GM12878 (cell line): ENCODE results near the gene TMPRSS7. TPM values are rescaled to one million over a fixed set of nuclear protein-coding genes. Genes with fewer than 3 reads are reported as not detected.
A peak's percentile ranks its signal among the peaks of the same experiment; 100 is the strongest.

Source experiments
- ATAC-seq: fragments of 200-7000 bp; cut with Tn5 transposase; 3 replicates; pipeline ENCODE4 v1.9.1; 2020; ENCODE audit warnings: mild to moderate bottlenecking, moderate library complexity
- BruUV-seq: library from RNA; stranded (reverse); fragments of 400-500 nt; replicated peaks from 2 replicates; lab custom pipeline; 2021; lab: Mats Ljungman, UMichigan
- CTCF ChIA-PET: fragments of 300-600 bp; sonication (Branson Sonifier 250); formaldehyde crosslinking; extraction: SDS; loops from one replicate; lab custom pipeline; 2021; ENCODE audit warnings: inconsistent platforms; lab: Yijun Ruan, JAX
- POLR2A ChIA-PET: fragments of 350-600 bp; formaldehyde crosslinking; extraction: SDS; loops from one replicate; lab custom pipeline; 2021; ENCODE audit warnings: inconsistent platforms; lab: Charles Lee
- RAD21 ChIA-PET: fragments of 300-600 bp; sonication (Branson Sonifier 250); formaldehyde crosslinking; loops from one replicate; lab custom pipeline; 2023; ENCODE audit warnings: antibody characterized with exemption; ENCODE audit not compliant: unreplicated experiment; lab: Charles Lee
- SMC1A ChIA-PET: fragments of 300-600 bp; sonication (Branson Sonifier 250); formaldehyde crosslinking; loops from one replicate; lab custom pipeline; 2023; ENCODE audit not compliant: unreplicated experiment, uncharacterized antibody; lab: Charles Lee
- DNase-seq: peaks from one replicate; pipeline ENCODE4 v3.0.0-alpha.2; 2011; ENCODE audit warnings: low read depth, low spot score
- FAIRE-seq: peaks from 3 replicates; lab custom pipeline; 2011; peaks lifted over from hg19 to GRCh38; lab: Jason Lieb, UNC
- H2AFZ ChIP-seq: 2 replicates; pipeline ENCODE4 v1.6.0; 2011; ENCODE audit warnings: low read depth, low read length, control low read depth; ENCODE audit not compliant: control insufficient read depth
- H3K27ac ChIP-seq: 2 replicates; pipeline ENCODE4 v1.5.1; 2011; ENCODE audit warnings: control low read depth; ENCODE audit not compliant: control insufficient read depth, insufficient read depth
- H3K27me3 ChIP-seq, 2 experiments: replicated peaks in 1 of 2; 2 replicates each; pipeline versions ENCODE4 v1.6.0 to v1.6.1; 2011; ENCODE audit warnings: low read length in 1 of 2; ENCODE audit not compliant: control insufficient read depth in 2 of 2, insufficient read depth in 2 of 2
- H3K36me3 ChIP-seq, 2 experiments: 2 replicates each; pipeline ENCODE4 v1.5.1; 2011; ENCODE audit warnings: low read length in 1 of 2; ENCODE audit not compliant: control insufficient read depth in 2 of 2, insufficient read depth in 2 of 2
- H3K4me1 ChIP-seq: 2 replicates; pipeline ENCODE4 v1.6.1; 2011; ENCODE audit warnings: mild to moderate bottlenecking, low read length, moderate library complexity, mixed read lengths; ENCODE audit not compliant: control insufficient read depth, insufficient read depth
- H3K4me2 ChIP-seq: 2 replicates; pipeline ENCODE4 v1.6.0; 2011; ENCODE audit warnings: control low read depth; ENCODE audit not compliant: control insufficient read depth, insufficient read depth
- H3K4me3 ChIP-seq: fragments of 200-600 bp; sonication (generic); 2 replicates; pipeline ENCODE4 v1.5.1; 2016
- H3K79me2 ChIP-seq: 2 replicates; pipeline ENCODE4 v1.6.0; 2011; ENCODE audit warnings: low read length; ENCODE audit not compliant: control insufficient read depth, insufficient read depth
- H3K9ac ChIP-seq: 2 replicates; pipeline ENCODE4 v1.8.0; 2011; ENCODE audit warnings: low read length, control low read depth, mixed read lengths; ENCODE audit not compliant: control insufficient read depth, insufficient read depth
- H3K9me3 ChIP-seq: replicated peaks from 3 replicates; pipeline ENCODE4 v1.5.1; 2011; ENCODE audit warnings: mild to moderate bottlenecking, low read length; ENCODE audit not compliant: control insufficient read depth, insufficient read depth
- H4K20me1 ChIP-seq: 2 replicates; pipeline ENCODE4 v1.6.0; 2011; ENCODE audit not compliant: control insufficient read depth, insufficient read depth
- BRCA1 ChIP-seq: IDR thresholded peaks from 2 replicates; pipeline ENCODE4 v1.6.1; 2011; ENCODE audit warnings: low read depth, low read length, improper control_type of control experiment
- CEBPZ ChIP-seq: fragments of 150-350 bp; IDR thresholded peaks from 2 replicates; pipeline ENCODE4 v1.6.1; 2016; ENCODE audit warnings: low read depth, low read length
- DPF2 ChIP-seq: fragments of 450-650 bp; IDR thresholded peaks from 2 replicates; pipeline ENCODE4 v1.6.1; 2017; ENCODE audit warnings: mild to moderate bottlenecking
- EGR1 ChIP-seq, 2 experiments: IDR thresholded peaks; 1 replicate in 1 of 2; 2 replicates in 1 of 2; pipeline ENCODE4 v1.6.1; 2011 to 2012; ENCODE audit warnings: low read depth in 2 of 2, low read length in 2 of 2, borderline replicate concordance in 1 of 2, mild to moderate bottlenecking in 1 of 2, moderate library complexity in 1 of 2
- GATAD2B ChIP-seq: fragments of 450-650 bp; conservative IDR thresholded peaks from 2 replicates; pipeline ENCODE4 v1.6.1; 2017; ENCODE audit warnings: low read depth, mild to moderate bottlenecking, moderate library complexity
- KDM1A ChIP-seq: fragments of 200-600 bp; sonication (generic); IDR thresholded peaks from 2 replicates; pipeline ENCODE4 v1.6.1; 2016; ENCODE audit warnings: borderline replicate concordance
- NBN ChIP-seq: fragments of 450-650 bp; IDR thresholded peaks from 2 replicates; pipeline ENCODE4 v1.6.1; 2016
- NFYB ChIP-seq: IDR thresholded peaks from 2 replicates; pipeline ENCODE4 v1.6.1; 2011; ENCODE audit warnings: low read depth, mild to moderate bottlenecking, low read length, improper control_type of control experiment, moderate library complexity; ENCODE audit not compliant: insufficient read depth
- POLR2AphosphoS2 ChIP-seq: IDR thresholded peaks from 2 replicates; pipeline ENCODE4 v1.6.1; 2011; ENCODE audit warnings: low read depth, mild to moderate bottlenecking, low read length, improper control_type of control experiment, moderate library complexity
- STAT3 ChIP-seq: IDR thresholded peaks from 2 replicates; pipeline ENCODE4 v1.6.1; 2011; ENCODE audit warnings: low read depth, low read length, improper control_type of control experiment
- TAF1 ChIP-seq: IDR thresholded peaks from 2 replicates; pipeline ENCODE4 v1.6.1; 2011; ENCODE audit warnings: mild to moderate bottlenecking, low read depth, low read length, borderline replicate concordance
- ZZZ3 ChIP-seq: IDR thresholded peaks from 2 replicates; pipeline ENCODE4 v1.6.1; 2011; ENCODE audit warnings: low read depth; ENCODE audit not compliant: control insufficient read depth, insufficient read length
- WGBS: methylation state at CpG from one replicate; pipeline ENCODE4 v1.1.6; 2016; ENCODE audit warnings: low lambda C conversion rate; ENCODE audit not compliant: insufficient replicate concordance, insufficient coverage; ENCODE audit errors: missing lambda C conversion rate; 5-methylcytosine and 5-hydroxymethylcytosine counted together
- in situ Hi-C: fragments of 300-500 bp; cut with MboI; formaldehyde crosslinking; loops from 9 replicates; pipeline ENCODE4 v1.14.3; 2018; ENCODE audit warnings: mixed read lengths
- intact Hi-C: fragments of 100-400 bp; cut with micrococcal nuclease; formaldehyde crosslinking; loops from one replicate; pipeline ENCODE4 v1.14.2; 2022; ENCODE audit not compliant: unreplicated experiment
- polyA plus RNA-seq, 11 experiments: library from polyadenylated mRNA; depleted of rRNA in 4 of 11; unstranded in 6 of 11; stranded (reverse) in 5 of 11; fragments of >200 nt; fragmentation: Nextera tagmentation in 4 of 11; fragmentation: Illumina TruSeq in 1 of 11; extraction: Ambion mirVana in 4 of 11; extraction: Trizol in 1 of 11; gene quantifications; 1 replicate in 1 of 11; 2 replicates in 10 of 11; pipeline versions ENCODE4 v1.2.1 to v1.2.3, GENCODE V29; 2011 to 2016; ENCODE audit warnings: inconsistent platforms in 2 of 11, missing spikeins in 2 of 11, low read depth in 1 of 11
- total RNA-seq, 4 experiments: library from RNA; depleted of rRNA in 3 of 4; stranded (reverse); fragments of >200 nt in 3 of 4; fragmentation: Illumina TruSeq in 1 of 4; extraction: Trizol in 1 of 4; gene quantifications; 2 replicates each; pipeline versions ENCODE4 v1.2.1 to v1.2.3, GENCODE V29; 2013 to 2021
- TF ChIP-seq, protein P1 (sequence below): fragments of 450-650 bp; IDR thresholded peaks from 2 replicates; pipeline ENCODE4 v1.6.1; 2016; ENCODE audit warnings: mild to moderate bottlenecking

TMPRSS7 gene
- total and polyA plus RNA-seq, 10 of the 15 experiments (the other 5 are each of a cell fraction or from before 2014, with no cell fraction given), result 0.03 TPM; not detected in 9

GRCh38 chr3:112017091-112017490 is 17.4 kb upstream of the TMPRSS7 start:
- ChIA-PET RAD21 (interaction anchor here (0.8 to 1.2 kb wide), 4 partner anchors 13 to 50 kb away, joined by 3 read pairs; partner anchors contain the start of gene TAGLN3), POLR2A (interaction anchor here (0.9 kb wide), 1 partner anchor 16 kb away, joined by 3 read pairs; no protein-coding TSS in a partner anchor), CTCF (interaction anchor here (0.7 to 10.9 kb wide), 11 partner anchors 9 to 348 kb away, joined by 3 to 467 read pairs (median 10); partner anchors contain the start of gene TAGLN3)
- FAIRE-seq (no peak), ATAC-seq (no peak)
- no peak overlapping the region for H2AFZ ChIP-seq
- H3K9ac ChIP-seq, result no peak overlapping the region
- H3K79me2 ChIP-seq, result no peaks in the 10 kb centered on the region
- no peaks in the 10 kb centered on the region for H4K20me1 ChIP-seq
- intact Hi-C loops, result no loop called here
- no peaks in the 10 kb centered on the region for H3K4me1 ChIP-seq
- H3K27ac ChIP-seq, result no peak overlapping the region
- TF ChIP-seq DPF2 (no peak), NFYB (0 out of 2 replicates have a peak, but pooled peaks have one; percentile 29)
- TF ChIP-seq, protein P1, sequence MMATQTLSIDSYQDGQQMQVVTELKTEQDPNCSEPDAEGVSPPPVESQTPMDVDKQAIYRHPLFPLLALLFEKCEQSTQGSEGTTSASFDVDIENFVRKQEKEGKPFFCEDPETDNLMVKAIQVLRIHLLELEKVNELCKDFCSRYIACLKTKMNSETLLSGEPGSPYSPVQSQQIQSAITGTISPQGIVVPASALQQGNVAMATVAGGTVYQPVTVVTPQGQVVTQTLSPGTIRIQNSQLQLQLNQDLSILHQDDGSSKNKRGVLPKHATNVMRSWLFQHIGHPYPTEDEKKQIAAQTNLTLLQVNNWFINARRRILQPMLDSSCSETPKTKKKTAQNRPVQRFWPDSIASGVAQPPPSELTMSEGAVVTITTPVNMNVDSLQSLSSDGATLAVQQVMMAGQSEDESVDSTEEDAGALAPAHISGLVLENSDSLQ, result 0 out of 2 replicates have a peak, but pooled peaks have one; percentile 10
- TF ChIP-seq, all 136 proteins: peak for 2
- SMC1A ChIA-PET, result interaction anchor here (0.9 to 15.1 kb wide), 9 partner anchors 9 to 300 kb away, joined by 3 to 417 read pairs (median 4); partner anchors contain the start of gene TAGLN3
- no TSS peak for BruUV-seq
- in situ Hi-C loops, result no loop called here
- Histone ChIP-seq H3K27me3 (no peaks in the 10 kb centered on the region; a peak in 1 of 4 replicates), H3K36me3 (no peaks in the 10 kb centered on the region), H3K4me2 (no peak overlapping the region), H3K4me3 (no peak overlapping the region), H3K9me3 (no peaks in the 10 kb centered on the region)
- no peak for DNase-seq

GRCh38 chr3:112018712-112019111 is 15.8 kb upstream of the TMPRSS7 start:
- DNase-seq, result no peak
- CTCF ChIA-PET, result interaction anchor here (1.3 to 10.9 kb wide), 7 partner anchors 8 to 350 kb away, joined by 3 to 467 read pairs (median 7); partner anchors contain the start of gene TAGLN3
- no peak overlapping the region for H3K4me2 ChIP-seq
- no peak overlapping the region for H3K27ac ChIP-seq
- no peak for FAIRE-seq
- POLR2A ChIA-PET, result no interaction called here
- H3K9ac ChIP-seq, result no peak overlapping the region
- H4K20me1 ChIP-seq, result no peaks in the 10 kb centered on the region
- no peaks in the 10 kb centered on the region; the same call in 2 of the 3 replicates for H3K9me3 ChIP-seq
- no peak overlapping the region for H3K4me3 ChIP-seq
- no peaks in the 10 kb centered on the region; a peak in 1 of 4 replicates for H3K27me3 ChIP-seq
- no peaks in the 10 kb centered on the region for H3K79me2 ChIP-seq
- no peak for ATAC-seq
- in situ Hi-C loops, result no loop called here
- RAD21 ChIA-PET, result interaction anchor here (0.6 kb wide), 1 partner anchor 15 kb away, joined by 4 read pairs; no protein-coding TSS in a partner anchor
- no TSS peak for BruUV-seq
- 81% methylated on average over 4 of the region's 4 CpGs for WGBS
- H3K4me1 ChIP-seq, result no peaks in the 10 kb centered on the region
- SMC1A ChIA-PET, result interaction anchor here (1.1 to 15.1 kb wide), 2 partner anchors 22 to 24 kb away, joined by 4 to 417 read pairs; partner anchors contain the start of gene TAGLN3
- intact Hi-C loops, result no loop called here
- TF ChIP-seq ZZZ3 (no peak), POLR2AphosphoS2 (no peak), EGR1 (IDR thresholded peaks at IDR 0.05; ENCODE audit: borderline replicate concordance in 1 of 2, low read depth in 2 of 2, low read length in 2 of 2) (no peak), GATAD2B (no peak), BRCA1 (no peak), NFYB (no peak), NBN (no peak), TAF1 (no peak), STAT3 (no peak), CEBPZ (no peak), KDM1A (no peak)
- no peaks in the 10 kb centered on the region for H3K36me3 ChIP-seq
- no peak overlapping the region for H2AFZ ChIP-seq
